Left lung (tissue), 10 donors: ENCODE measurements around the gene UCP3. TPM values are rescaled to one million over a fixed set of nuclear protein-coding genes. Genes with fewer than 3 reads are reported as not detected.

ENCODE experiments used
- ATAC-seq: fragments of 200-7000 bp; cut with Tn5 transposase; one replicate; pipeline ENCODE4 v1.9.1; 2020; ENCODE audit warnings: moderate library complexity
- DNase-seq, 4 donors: peaks; one replicate each; pipeline ENCODE4 v3.0.0-alpha.2; 2013 to 2020
- H3K27ac ChIP-seq, 2 donors: fragments of 200-600 bp; sonication (generic) in 1 of 2; one replicate each; pipeline versions ENCODE4 v1.5.0 to v1.8.0; 2020 to 2021
- H3K27me3 ChIP-seq, 2 donors: fragments of 200-600 bp; sonication (generic) in 1 of 2; one replicate each; pipeline versions ENCODE4 v1.5.0 to v1.8.0; 2020 to 2021
- H3K36me3 ChIP-seq, 2 donors: fragments of 200-600 bp; sonication (generic) in 1 of 2; one replicate each; pipeline versions ENCODE4 v1.5.0 to v1.8.0; 2020 to 2021
- H3K4me1 ChIP-seq, 2 donors: fragments of 200-600 bp; one replicate each; pipeline ENCODE4 v1.8.0; 2021
- H3K4me3 ChIP-seq, 2 donors: fragments of 200-600 bp; sonication (generic) in 1 of 2; one replicate each; pipeline versions ENCODE4 v1.5.0 to v1.8.0; 2020 to 2021; ENCODE audit warnings: mild to moderate bottlenecking in 1 of 2
- H3K9me3 ChIP-seq, 2 donors: fragments of 200-600 bp; sonication (generic) in 1 of 2; one replicate each; pipeline versions ENCODE4 v1.5.0 to v1.8.0; 2020 to 2021
- CTCF ChIP-seq, 2 donors: fragments of 200-600 bp; sonication (generic) in 1 of 2; IDR thresholded peaks; one replicate each; pipeline versions ENCODE4 v1.5.0 to v1.8.0; 2021; ENCODE audit warnings: antibody characterized with exemption in 2 of 2
- intact Hi-C, 2 donors: fragments of 100-400 bp; cut with DNase I; formaldehyde crosslinking; loops; one replicate each; pipeline versions ENCODE4 v1.11.2 to v1.14.2; 2022
- polyA plus RNA-seq, 6 donors: library from polyadenylated mRNA; unstranded; fragments of 120-200 nt; gene quantifications; one replicate each; pipeline ENCODE4 v1.2.1, GENCODE V29; 2013; ENCODE audit not compliant: insufficient read length in 6 of 6
- total RNA-seq, 2 donors: library from RNA; stranded (reverse); fragmentation: NEBNext Ultra II Directional; extraction: Animal tissue kit (Norgen Biotek cat#: 25700); gene quantifications; one replicate each; pipeline ENCODE4 v1.2.1, GENCODE V29; 2021
- donor health status: DM: no; HTN: yes; CAD: no.
- donor health status: DM: no; HTN: no; CAD: no.

The UCP3 gene
- total and polyA plus RNA-seq, 8 donors, result 1.0 to 5.2 (median 3.6) TPM

- no peak overlapping the region for H3K4me3 ChIP-seq
- no peak for DNase-seq
- H3K4me1 ChIP-seq, result peaks cover 0 to 4% of the 10 kb centered on the region in 2 donors
- H3K9me3 ChIP-seq, result no peaks in the 10 kb centered on the region
- peaks cover 0 to 8% of the 10 kb centered on the region in 2 donors for H3K36me3 ChIP-seq
- peak; percentile 56 for ATAC-seq
- H3K27me3 ChIP-seq, result no peaks in the 10 kb centered on the region
- no peak for TF ChIP-seq CTCF (IDR thresholded peaks at IDR 0.05)
- H3K27ac ChIP-seq, result peak overlapping the region in 1 of 2 donors; percentile 73
- intact Hi-C loops, result no loop called here
Observed at GRCh38 chr11:73996161-73996747, 12.6 kb downstream of the UCP3 start.

- intact Hi-C loops, result no loop called here
- H3K4me3 ChIP-seq, result no peak overlapping the region
- no peak for ATAC-seq
Observed at GRCh38 chr11:73995731-73996130, 13.2 kb downstream of the UCP3 start.

GRCh38 chr11:73995247-73995646 is 13.6 kb downstream of the UCP3 start:
- H3K4me3 ChIP-seq, result no peak overlapping the region
- H3K27me3 ChIP-seq, result no peaks in the 10 kb centered on the region
- DNase-seq (no peak), ATAC-seq (peak; percentile 63)
- peak overlapping the region in 1 of 2 donors; percentile 73 for H3K27ac ChIP-seq
- intact Hi-C loops, result no loop called here
- H3K9me3 ChIP-seq, result no peaks in the 10 kb centered on the region
- no peaks in the 10 kb centered on the region for H3K36me3 ChIP-seq
- no peak for TF ChIP-seq CTCF (IDR thresholded peaks at IDR 0.05)
- H3K4me1 ChIP-seq, result peaks cover 0 to 4% of the 10 kb centered on the region in 2 donors

More at GRCh38 chr11:73995731-73996130, 13.2 kb downstream of the UCP3 start:
- TF ChIP-seq CTCF (IDR thresholded peaks at IDR 0.05), result no peak
- no peak for DNase-seq
- no peaks in the 10 kb centered on the region for H3K9me3 ChIP-seq
- H3K27me3 ChIP-seq, result no peaks in the 10 kb centered on the region
- H3K36me3 ChIP-seq, result peaks cover 0 to 3% of the 10 kb centered on the region in 2 donors
- peaks cover 0 to 4% of the 10 kb centered on the region in 2 donors for H3K4me1 ChIP-seq
- H3K27ac ChIP-seq, result peak overlapping the region in 1 of 2 donors; percentile 73

GRCh38 chr11:73991471-73992006 is 17.3 kb downstream of the UCP3 start:
- peaks cover 0 to 4% of the 10 kb centered on the region in 2 donors for H3K4me1 ChIP-seq
- no peaks in the 10 kb centered on the region for H3K27me3 ChIP-seq
- H3K27ac ChIP-seq, result no peak overlapping the region
- H3K4me3 ChIP-seq, result no peak overlapping the region
- H3K36me3 ChIP-seq, result no peaks in the 10 kb centered on the region
- TF ChIP-seq CTCF (IDR thresholded peaks at IDR 0.05), result no peak
- ATAC-seq, result no peak
- no peaks in the 10 kb centered on the region for H3K9me3 ChIP-seq
- intact Hi-C loops, result no loop called here
- DNase-seq, result no peak

- Histone ChIP-seq H3K4me3 (no peak overlapping the region), H3K4me1 (peaks cover 0 to 4% of the 10 kb centered on the region in 2 donors), H3K27ac (no peak overlapping the region), H3K27me3 (no peaks in the 10 kb centered on the region), H3K36me3 (no peaks in the 10 kb centered on the region), H3K9me3 (no peaks in the 10 kb centered on the region)
- no peak for TF ChIP-seq CTCF (IDR thresholded peaks at IDR 0.05)
- DNase-seq (peak in 1 of 4 donors; percentile 61), ATAC-seq (peak; percentile 89)
- intact Hi-C loops, result no loop called here
Observed at GRCh38 chr11:73990730-73991129, 18.2 kb downstream of the UCP3 start.
